Measurements from ENCODE around the gene SLC25A42.

GRCh38 chr19:19107654-19108053, 43.9 kb downstream of the SLC25A42 start:
- TF ChIP-seq CTCF (conservative IDR thresholded peaks at IDR 0.05 in 1 of 2, IDR thresholded peaks at IDR 0.05 in 1 of 2; ENCODE audit: extremely low read depth in 1 of 2, insufficient read depth in 1 of 2, low read depth in 1 of 2, low read length in 2 of 2) (no peak), EZH2 (IDR thresholded peaks at IDR 0.05; ENCODE audit: borderline replicate concordance, low read length) (no peak)
